ENCODE measurements around the gene STARD3.

Gene STARD3

DNA sequence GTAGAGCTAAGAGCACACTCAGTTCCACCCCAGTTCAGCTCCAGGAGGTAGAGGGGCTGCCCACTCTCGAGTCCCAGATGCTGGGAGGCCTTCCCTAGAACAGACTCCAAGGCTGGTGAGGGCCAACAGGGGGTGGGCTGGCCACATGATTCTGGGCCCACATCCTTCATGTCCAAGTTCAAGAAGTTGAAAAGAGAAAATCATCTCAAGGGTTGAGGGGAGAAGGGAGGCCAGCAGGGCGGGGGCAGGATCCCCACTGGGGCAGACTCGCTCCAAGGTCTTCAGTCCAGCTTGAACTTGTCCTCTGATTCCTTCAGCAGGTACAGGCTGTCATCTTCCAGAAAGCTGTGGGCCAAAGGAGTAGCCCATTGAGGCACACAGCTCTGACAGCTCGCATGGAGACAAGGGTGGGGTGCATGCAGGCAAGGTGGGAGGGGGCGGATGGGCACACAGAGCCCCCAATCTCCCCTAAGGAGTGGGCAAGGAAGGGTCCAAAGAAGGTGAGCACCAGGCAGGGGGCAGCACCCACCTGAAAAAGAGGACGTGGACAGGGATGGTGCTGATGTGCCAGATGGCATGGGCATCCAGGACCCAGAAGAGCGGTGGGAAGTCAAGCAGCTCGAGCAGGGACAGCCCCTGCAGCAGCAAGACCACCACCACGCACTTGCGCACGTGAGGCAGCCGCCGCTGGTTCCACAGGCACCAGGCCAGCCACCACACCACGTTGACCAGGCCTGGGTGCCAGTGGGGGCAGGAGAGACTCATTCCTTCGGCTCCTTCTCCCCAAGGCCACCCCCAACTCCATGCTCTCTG is 35.8 kb downstream of the STARD3 start:
- no peak for DNase-seq (ENCODE audit: low spot score)

DNA sequence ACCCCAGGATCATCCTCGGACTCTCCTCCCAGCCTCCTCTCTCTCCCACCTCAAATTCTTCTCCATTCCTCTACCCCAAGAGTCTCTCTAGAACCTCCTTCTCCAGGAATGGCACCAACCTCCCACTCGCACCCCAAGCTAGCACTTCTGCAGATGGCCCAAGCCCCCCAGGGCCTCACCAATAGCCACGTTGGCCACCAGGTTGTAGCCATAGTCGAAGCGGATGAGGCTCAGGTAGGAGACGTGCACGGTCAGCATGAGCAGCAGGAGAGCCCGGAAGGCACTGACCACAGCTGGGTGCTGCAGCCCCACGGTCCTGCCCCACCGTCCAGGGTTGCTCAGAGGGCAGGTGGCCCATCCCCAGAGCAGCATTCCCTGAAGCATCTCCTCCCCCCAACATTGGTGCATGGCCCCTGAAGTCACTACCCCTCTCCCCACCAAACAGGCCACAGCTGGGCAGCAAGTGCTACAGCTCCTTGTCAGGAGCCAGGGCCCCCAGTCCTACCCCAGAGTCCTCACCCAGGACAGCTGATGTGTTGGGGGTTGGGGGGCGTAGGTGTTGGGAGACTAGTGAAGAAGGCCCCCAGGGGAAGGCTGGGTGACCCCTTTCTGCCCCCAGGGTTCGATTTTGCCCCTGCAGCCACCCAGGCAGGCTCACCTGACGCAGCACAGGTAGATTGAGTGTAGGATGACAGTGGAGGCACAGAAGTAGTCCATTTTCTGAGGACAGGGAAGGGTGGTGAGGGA is 36.6 kb downstream of the STARD3 start:
- DNase-seq (ENCODE audit: low spot score), result no peak

DNA sequence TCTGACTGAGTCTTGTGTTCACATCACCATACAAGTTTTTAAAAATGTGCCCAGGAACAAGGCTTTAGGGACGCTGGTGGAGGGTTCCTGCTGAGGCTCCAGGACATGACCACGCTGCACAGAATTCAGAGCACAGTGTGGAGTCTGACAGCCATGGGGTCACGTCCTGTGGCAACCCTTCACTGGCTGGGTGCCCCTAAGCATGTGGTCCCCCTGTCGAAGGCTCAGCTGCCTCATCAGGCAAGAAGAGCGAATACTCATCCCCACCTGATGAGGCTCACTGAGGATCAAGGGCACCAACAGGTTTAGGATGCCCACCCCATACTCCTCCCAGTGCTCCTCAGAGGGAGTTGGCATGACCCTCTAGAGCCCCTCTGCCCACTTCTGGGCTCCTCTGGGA is 37.2 kb downstream of the STARD3 start:
- no peak for DNase-seq (ENCODE audit: low spot score)

DNA sequence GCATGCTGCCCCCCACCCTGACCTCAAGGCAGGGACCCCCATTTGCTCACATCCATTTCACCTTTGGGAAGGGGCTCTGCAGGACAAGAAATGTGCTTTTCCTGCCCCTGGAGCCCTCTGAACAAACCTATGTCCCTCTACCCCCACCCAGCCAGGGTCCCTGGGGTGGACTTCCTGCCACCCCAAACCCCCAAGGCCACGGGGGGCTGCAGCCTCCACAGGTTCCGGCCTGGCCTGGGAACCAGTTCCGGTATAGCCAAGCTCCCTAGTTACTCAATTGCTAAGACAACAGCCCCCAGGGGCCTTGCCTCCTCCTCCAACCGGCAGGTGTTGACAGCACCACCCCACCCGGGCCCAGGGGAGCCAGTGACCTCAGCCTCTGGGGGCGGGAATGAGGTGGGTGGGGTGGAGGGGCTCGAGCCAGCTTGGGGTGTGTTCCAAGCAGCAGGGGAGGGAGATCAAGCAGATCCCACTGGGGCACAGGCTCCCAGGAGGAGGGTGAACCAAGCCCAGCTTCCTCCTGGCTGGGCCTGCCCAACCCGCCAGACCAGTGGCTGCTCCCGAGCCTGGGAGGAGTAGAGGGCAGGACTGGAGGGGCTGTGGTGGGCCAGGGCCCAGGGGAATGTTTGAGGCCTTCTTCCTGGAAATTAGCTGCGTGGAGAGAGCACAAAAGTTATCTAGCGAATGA is 37.9 kb downstream of the STARD3 start:
- no peak for DNase-seq (ENCODE audit: low spot score)

DNA sequence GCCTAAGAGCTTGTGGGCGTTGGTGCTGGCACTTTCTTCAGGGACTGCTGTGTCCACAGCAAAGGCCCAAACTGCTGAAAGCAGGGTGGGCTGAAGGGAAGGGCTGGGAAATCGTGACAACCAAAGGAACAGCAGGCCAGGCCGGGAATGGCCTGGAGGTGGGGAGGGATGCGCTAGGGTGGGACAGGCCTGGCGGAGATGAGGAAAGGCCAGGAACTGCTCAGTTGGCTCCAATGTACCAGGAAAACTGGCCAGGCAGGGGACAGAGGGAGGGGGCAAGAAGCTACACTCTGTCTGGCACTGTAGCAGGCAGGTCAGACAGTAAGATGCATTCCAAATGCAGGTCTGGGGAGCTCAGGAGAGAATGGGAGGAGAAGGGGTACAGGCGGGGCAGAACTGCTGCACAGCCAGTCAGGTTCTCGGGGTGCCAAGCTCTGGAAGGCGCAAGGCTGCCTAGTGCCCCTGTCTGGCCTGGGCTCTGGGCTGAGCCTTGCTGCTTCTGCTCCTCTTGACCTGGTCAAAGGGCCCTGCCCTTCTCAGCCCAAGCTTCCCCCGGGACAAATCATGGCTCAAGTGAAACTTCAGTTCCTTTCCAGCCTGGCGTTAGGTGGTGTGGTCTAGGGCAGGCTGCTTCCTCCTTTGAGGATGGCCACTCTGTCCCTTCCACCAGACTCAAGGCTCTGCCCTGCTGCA is 38.6 kb downstream of the STARD3 start:
- DNase-seq (ENCODE audit: low spot score), result no peak

DNA sequence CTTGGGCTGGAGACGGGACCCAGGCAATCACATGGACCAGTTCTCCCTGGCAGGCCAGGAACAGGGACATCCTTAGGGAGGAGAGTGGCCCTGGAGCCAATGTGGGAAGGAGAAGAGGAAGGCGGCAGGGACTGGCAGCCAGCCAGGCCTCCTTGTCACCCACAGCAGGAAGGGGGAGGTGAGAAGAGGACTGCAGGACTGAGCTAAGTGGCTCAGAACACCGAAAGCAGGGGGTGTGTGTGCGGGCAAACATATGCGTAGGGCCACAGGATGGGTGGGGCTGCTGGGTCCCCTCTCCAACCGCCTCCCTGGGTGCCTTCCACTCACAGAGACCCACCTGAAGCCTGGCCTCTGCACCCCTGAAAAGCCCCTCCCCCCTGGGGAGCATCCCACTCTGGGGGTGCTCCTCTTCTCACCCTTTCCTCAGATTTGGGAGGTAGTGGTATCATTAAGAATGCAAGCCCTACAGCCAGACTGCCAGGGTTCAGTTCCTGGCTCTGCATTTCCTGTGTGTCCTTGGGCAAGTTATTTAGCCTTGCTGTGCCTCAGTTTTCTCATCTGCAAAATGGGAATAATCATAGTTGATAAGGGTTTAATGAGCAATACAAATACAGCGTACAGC is 39.4 kb downstream of the STARD3 start:
- peak; percentile 23 for DNase-seq (ENCODE audit: low spot score)

DNA sequence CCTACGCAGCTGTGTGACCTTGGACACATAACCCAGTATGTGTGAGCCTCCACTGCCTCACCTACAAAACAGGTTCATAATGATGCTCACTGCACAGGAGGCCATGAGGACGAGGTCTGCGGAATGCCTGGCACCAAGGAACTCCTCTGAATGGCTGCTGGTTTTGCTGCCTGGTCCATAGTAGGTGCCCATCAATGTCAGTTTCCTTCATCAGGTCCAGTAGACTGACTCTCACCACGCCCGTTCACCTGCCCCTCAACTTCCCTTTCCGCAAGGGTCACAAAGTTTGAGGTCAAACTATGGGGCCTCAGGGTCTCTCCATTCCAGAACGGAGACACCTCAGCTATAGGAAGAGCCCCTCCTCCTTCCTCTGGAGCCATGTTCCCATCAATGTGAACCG is 40.1 kb downstream of the STARD3 start:
- no peak for DNase-seq (ENCODE audit: low spot score)

DNA sequence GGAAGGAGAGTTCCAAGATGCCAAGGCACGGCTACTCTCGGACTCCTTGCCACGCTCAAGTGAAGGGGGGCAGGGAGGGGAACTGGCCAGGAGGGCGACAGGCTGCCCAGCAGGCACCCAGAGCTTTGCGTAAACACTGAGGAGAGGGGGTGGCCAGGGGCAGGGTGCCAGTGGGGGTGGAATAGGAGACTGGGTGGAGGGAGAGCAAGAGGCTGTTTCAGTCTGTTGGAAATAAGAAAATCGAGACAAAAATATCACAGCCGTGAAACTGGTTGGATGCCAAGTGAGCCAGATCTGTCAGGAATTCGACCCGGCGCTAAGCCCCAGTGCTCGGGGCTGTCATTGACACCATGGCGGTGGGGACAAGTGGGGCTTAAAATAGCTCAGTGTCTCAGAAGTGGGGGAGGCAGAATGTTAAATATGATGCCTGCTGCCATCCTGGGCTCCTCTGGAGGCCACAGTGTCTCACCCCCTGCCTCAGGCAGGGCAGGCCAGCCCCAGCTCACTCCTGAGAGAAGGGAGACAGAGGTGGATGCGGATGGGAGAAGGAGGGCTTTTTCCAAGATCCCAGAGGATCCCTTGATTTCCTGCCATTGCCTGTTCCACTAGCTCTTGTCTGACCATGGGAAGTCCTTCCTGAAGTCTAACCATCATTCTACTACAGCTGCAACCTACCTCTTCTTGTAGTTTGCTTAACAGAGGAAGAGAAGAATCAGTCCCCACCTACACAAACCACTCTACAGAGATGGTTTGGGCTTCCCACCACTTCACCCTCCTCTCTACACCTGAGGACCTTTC is 40.8 kb downstream of the STARD3 start:
- no peak for DNase-seq (ENCODE audit: low spot score)

DNA sequence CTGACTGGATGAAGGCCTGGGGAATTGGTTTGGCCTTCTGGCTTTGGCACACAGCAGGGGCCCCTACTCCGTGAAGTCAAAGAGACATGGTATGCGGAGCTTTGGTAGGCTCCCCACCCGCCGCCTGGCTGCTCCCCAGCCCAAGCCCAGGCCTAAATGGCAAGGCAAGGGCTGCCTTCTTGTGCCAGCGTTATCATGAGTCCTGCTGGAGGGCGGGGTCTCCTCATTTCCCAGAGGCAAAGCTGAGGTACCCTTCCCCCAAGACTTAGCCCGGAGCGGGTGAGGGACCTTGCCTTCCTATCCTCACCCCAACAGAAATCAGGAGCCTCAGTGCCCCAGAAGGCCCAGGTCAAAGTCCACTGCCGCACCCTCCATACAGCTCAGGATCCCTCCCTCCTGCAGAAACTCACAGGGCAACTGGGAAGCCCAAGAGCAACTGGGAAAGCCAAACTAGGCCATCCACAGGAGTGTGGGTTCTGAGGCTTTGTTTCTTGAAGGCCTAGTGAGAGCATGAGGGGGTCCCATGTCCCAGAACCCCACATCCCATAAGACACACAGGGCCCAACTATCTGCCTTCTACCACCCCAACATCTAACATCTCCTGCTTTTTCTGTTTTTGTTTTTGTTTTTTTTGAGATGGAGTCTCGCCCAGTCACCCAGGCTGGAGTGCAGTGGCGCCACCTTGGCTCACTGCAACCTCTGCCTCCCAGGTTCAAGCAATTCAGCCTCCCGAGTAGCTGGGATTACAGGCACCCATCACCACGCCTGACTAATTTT is 41.6 kb downstream of the STARD3 start:
- DNase-seq (ENCODE audit: low spot score), result no peak

DNA sequence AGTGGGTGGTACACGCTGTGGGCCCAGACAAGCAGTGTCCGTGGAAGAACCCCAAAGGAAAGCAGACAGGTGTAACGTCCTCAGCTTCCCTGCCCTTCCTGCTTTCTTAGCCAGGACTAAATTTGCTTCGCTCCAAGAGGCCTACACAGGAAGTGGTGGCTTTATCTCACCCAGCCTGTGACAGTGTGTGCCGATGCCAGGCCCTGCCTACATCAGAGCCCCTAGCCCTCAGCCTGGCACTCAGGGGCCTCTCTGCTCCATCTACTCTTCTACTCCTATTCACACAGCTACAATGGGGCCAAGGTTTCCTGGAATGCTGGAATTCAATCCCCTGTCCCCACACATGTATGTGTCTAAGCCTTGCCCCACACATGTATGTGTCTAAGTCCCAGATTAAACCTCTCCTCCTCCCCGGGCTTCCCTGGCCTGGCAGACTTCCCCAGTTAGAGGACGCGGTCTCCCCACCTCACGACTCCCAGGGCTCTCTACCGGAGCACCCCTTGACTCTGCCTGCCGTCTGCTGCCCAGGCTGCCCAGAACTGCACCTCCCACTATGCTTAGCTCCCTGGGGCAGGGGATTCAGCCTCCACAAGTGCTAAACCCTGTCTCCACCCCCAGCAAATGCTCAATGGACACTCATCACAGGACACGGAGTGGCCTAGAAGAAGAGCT is 42.7 kb downstream of the STARD3 start:
- no peak for DNase-seq (ENCODE audit: low spot score)

DNA sequence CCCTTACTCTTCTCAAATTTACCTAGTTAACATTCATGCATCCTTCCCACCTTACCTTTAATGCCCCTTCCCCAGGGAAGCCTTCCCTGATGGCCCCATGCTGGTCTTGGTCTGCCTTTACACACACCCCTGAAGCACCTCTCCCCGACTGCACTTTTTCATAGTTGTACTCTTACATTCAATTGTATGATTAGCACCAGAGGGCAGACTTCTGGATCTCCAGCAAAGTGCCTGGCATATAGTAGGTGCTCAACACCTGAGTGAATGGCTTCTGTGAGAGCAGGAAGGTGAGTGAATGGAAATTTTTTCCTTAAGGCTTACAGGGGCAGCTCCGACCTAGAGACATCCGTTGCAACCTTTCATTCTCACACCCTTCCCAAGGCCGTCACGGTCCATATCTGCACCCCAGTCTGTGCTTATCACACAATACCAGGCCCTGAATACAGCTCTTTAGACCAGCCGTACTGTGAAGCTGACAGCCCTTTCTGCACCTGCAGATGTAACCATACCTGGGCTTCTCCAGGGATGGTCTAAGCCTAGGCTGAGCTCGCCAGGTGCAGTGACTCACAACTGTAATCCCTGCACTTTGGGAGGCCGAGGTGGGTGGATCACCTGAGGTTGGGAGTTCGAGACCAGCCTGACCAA is 46.5 kb downstream of the STARD3 start:
- DNase-seq (ENCODE audit: low spot score), result no peak

DNA sequence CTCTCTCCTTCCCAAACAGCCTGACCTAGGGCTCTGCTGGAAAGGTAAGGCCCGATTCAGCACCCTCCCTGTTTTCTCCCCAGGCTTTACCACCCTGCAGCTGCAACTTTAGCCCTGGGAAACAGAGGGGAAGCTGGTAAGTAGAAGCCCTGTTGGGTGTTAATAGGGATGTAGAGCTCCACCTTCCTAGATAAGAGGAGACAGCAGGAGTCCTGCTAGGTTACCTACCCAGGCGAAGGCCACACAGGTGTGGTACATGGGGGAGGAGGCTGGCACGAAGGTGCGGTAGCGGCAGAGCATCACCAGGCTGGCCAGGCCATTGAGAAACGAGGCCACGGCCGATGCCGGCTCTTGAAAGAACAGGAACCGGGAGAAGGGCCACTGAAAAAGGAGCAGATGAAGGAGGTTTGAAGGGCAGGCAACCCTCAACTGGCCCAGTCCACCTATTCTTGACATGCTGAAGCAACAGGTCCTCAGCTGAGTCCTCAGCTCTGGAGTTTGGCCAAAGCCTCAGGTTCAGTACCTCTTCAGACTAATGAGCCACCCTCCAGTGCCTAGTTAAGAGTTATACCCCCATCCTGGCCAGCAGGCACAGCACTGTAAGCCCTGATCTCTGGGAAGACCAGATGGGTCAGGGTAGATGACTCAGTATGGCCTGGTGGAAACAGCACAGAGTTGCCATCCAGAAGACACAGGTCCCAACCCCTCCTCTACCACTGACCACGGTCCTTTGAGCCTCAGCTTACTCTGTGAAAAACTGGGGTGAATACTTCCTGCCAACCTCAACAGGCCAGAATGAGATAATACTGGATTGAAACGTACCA is 47.6 kb downstream of the STARD3 start:
- no peak for DNase-seq (ENCODE audit: low spot score)

DNA sequence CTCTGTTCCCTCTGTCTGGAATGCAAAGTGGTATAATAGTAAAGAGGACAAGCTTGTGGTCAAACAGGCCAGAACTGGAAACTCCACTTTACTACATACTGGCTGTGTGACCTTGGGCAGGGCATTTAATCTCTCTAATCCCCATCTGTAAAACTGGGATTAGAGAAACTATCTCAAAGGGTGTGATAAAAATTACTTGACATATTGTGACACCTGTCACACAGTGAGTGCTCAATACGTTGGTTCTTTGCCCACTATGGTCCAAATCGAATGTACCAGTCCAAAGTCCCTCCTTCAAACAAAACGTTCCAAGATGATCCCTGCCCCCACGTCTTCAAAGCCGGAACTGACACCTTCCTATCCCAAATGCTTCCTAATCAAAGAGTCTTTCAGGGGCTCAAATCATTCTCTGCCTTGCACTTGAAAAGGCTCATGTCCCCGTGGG is 50.2 kb downstream of the STARD3 start:
- no peak for DNase-seq (ENCODE audit: low spot score)

DNA sequence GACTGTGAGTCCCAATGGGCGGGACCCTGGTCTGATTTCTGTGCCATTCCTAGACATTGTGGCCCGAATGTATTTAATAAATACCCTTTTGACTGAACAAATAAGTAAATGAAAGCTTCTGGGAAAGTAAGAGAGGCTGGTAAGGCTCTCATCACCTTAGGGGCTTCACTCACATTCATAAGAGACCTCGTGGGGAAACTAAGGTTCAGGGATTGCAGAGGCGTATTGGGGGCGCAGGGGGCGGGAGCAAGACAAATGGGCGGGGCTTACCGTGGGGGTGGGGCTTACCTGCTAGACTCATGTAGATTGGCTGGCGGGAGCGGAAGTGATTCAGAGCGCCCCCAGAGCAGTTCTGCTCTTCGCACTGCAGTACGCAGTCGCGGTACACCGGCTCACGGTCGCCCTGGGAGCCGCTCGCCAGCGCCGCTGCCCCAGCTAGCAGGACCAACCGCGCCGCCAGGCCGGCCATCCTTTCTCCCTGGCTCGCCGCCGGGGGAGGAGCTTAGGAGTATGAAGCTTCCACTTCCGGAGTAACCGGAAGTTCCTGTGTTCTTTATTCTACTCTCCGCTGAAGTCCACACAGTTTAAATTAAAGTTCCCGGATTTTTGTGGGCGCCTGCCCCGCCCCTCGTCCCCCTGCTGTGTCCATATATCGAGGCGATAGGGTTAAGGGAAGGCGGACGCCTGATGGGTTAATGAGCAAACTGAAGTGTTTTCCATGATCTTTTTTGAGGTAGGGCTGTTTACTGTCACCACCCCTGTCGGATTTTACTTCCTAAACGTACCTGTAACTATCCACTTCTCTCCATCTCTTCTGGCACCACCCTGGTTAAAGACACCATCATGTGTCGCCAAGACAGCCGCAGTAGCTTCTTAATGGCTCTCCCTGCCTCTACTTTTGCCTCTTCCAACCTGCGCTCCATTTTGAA is 50.9 kb downstream of the STARD3 start, which contains the start of gene PGAP3:
PGAP3 (minus strand) TSS at position 512 of the 929 bp plus-strand sequence; CDS start at position 469, 43 bp downstream.
- DNase-seq (ENCODE audit: low spot score), result peak; percentile 89

DNA sequence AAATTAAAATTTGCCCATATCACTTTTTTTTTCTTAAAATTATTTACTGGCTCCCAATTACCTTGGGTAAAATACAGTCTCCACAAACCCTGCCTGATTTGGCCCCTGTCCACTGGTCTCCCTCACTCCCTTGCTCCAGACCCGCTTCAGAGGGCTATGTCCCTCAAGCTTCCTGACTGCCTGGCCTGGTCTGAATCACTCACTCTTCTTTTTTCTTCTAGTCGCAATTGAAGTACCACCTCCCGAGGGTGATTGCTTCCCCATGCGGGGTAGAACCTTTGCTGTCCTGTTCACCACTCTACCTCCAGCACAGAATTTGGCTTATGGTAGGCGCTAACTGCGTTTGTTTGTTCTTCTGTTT is 51.5 kb downstream of the STARD3 start:
- no peak for DNase-seq (ENCODE audit: low spot score)

DNA sequence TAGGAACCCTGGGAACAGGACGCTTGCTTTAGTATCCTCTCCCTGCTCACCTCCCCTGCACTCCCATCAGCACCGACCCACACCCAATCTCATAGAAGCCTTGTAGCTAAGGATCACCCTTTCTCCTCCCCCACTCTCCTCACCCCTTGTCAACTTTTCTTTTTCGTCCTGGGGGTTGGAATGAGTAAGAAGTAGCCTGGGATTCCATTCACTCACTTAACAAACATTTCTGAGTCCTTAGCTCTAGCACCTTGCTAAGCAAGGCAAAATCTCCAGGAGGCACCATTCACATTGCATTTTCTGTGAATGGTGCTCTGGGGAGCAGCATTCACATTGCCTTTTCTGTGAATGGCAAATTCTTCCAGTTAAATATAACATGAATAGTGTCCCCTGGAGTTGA is 52.0 kb downstream of the STARD3 start:
- no peak for DNase-seq (ENCODE audit: low spot score)

DNA sequence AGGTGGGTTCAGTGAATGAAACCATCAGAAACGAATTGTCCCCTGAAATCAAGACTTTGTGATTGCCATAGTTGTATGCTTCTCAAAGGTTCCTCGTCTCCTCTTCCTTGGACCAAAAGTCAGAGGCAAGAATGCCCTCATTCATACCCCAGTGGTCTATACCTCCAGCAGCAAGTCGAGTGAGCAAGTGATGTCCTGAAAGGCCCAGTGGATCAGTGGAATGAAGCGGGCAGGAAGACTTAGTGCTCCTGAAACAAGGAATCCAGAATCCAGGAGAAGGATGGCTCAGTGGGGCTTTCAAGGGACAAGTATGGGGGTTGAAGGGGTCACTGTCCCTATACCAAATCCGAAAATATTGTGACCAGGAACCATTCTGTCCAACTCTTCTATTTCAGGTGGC is 57.6 kb downstream of the STARD3 start:
- no peak for DNase-seq (ENCODE audit: low spot score)
